ENCODE measurements around the gene KYAT1. TPM values are rescaled to one million over a fixed set of nuclear protein-coding genes. Genes with fewer than 3 reads are reported as not detected.

The KYAT1 gene
- total RNA-seq, 1 donor from 2014 or later: 12.1 TPM

DNA sequence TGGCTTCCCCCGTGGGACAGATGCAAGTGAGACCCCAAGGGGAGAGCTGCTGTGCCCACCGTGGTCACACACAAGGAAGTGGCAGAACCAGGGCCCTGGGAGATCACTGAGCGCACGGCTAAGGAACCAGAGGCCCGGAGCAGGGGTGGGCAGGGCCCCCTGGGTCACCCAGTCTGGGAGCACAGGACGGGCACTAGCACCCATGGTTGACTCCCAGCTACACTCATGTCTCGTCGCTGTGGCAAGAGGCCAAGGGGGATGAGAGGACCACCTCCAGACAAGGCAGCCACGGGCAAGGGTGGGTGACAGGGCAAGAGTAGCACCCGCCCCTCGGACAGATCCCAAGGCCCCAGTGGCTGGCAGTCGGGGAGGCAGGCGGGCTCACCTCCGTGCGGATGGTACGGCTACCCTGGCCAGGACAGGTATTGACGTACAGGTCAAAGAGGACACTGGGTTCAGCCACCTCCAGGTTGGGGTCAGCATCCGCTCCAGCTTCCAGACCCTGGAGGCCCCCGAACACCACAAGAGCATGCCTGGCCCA, 58.3 kb downstream of the KYAT1 start:
- H3K27me3 ChIP-seq (ENCODE audit: low read depth): no peaks in the 10 kb centered on the region
- H3K9me3 ChIP-seq (replicated peaks): no peaks in the 10 kb centered on the region
- no peak overlapping the region for H3K4me3 ChIP-seq
- no peak for DNase-seq
- H3K36me3 ChIP-seq: peaks cover 71% of the 10 kb centered on the region
- H3K4me1 ChIP-seq: peaks cover 26% of the 10 kb centered on the region
- intact Hi-C loops (cut with micrococcal nuclease): no loop called here
- TF ChIP-seq, protein P1, sequence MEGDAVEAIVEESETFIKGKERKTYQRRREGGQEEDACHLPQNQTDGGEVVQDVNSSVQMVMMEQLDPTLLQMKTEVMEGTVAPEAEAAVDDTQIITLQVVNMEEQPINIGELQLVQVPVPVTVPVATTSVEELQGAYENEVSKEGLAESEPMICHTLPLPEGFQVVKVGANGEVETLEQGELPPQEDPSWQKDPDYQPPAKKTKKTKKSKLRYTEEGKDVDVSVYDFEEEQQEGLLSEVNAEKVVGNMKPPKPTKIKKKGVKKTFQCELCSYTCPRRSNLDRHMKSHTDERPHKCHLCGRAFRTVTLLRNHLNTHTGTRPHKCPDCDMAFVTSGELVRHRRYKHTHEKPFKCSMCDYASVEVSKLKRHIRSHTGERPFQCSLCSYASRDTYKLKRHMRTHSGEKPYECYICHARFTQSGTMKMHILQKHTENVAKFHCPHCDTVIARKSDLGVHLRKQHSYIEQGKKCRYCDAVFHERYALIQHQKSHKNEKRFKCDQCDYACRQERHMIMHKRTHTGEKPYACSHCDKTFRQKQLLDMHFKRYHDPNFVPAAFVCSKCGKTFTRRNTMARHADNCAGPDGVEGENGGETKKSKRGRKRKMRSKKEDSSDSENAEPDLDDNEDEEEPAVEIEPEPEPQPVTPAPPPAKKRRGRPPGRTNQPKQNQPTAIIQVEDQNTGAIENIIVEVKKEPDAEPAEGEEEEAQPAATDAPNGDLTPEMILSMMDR (IDR thresholded peaks at IDR 0.05; ENCODE audit: borderline replicate concordance): no peak
- no peak overlapping the region for H3K27ac ChIP-seq (replicated peaks)

DNA sequence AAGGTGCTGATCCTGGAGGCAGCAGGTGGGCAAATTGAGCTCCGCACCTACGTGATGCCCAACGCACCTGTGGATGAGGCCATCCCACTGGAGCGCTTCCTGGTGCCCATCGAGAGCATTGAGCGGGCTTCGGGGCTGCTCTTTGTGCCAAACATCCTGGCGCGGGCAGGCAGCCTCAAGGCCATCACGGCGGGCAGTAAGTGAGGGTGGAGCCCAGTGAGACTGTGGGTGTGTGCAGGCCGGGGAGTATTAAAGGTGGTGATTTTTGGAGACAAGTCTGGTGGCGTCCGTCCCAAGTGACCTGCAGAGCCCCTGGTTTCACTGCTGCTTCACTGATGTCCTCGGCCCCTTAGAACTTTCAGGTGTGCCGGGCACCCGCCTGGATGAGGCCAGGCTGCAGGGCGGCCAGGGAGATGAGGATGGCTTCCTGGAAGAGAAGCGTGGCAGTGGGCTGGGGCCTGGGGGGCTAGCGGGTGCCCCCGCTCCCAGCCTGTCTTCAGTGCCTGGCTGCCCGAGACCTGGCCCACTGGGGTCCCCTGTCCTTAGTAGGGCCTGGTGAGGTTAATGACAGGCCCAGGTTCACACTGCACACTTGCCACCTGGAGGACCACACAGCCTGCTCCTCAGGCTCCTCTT, 59.2 kb downstream of the KYAT1 start:
- Histone ChIP-seq H3K4me3 (no peak overlapping the region), H3K4me1 (peaks cover 22% of the 10 kb centered on the region), H3K36me3 (peaks cover 66% of the 10 kb centered on the region), H3K9me3 (replicated peaks) (no peaks in the 10 kb centered on the region), H3K27ac (replicated peaks) (no peak overlapping the region), H3K27me3 (ENCODE audit: low read depth) (no peaks in the 10 kb centered on the region)
- intact Hi-C loops (cut with micrococcal nuclease): no loop called here
- DNase-seq: no peak
- TF ChIP-seq, protein P1 (IDR thresholded peaks at IDR 0.05; ENCODE audit: borderline replicate concordance): no peak

DNA sequence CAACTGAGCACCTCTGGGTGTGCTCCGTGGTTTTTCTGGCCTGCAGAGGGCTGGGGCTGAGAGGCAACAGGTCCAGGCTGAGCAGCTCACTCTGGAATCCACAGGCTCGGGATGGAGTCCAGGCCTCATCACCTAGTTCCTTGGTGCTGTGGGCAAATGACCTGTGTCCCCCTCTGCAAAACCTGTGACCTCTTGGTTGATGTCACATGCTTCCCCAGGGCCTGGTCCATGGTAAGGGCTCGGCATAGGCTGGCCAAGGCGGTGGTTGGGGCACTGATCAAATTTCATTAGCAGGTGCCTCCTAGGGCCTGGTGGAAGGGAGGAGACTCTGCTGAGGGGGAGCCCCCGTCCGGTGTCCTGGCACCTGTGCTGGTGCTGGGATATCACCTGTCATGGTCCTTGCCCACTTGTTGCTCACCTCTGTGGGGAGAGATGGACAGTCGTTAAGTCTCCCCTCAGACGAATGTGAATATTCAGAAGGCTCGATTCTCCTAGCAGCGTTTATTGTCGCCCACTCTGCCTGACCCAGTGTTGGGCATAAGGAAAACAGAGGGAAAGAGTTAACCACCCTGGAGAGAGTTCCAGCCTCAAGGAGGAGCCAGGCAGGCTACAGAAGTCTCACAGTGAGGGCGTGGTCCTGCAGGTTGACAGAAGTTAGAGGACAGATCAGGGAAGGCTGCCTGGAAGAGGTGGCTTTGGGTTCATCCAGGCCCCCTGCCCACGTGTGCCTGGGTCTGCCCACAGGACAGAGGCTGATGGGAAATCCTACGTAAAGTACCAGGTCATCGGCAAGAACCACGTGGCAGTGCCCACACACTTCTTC, 60.0 kb downstream of the KYAT1 start:
- Histone ChIP-seq H3K4me3 (no peak overlapping the region), H3K27me3 (ENCODE audit: low read depth) (no peaks in the 10 kb centered on the region), H3K27ac (replicated peaks) (no peak overlapping the region), H3K36me3 (peaks cover 59% of the 10 kb centered on the region), H3K9me3 (replicated peaks) (no peaks in the 10 kb centered on the region), H3K4me1 (peaks cover 22% of the 10 kb centered on the region)
- no peak for DNase-seq
- TF ChIP-seq, protein P1 (IDR thresholded peaks at IDR 0.05; ENCODE audit: borderline replicate concordance): no peak
- intact Hi-C loops (cut with micrococcal nuclease): no loop called here

DNA sequence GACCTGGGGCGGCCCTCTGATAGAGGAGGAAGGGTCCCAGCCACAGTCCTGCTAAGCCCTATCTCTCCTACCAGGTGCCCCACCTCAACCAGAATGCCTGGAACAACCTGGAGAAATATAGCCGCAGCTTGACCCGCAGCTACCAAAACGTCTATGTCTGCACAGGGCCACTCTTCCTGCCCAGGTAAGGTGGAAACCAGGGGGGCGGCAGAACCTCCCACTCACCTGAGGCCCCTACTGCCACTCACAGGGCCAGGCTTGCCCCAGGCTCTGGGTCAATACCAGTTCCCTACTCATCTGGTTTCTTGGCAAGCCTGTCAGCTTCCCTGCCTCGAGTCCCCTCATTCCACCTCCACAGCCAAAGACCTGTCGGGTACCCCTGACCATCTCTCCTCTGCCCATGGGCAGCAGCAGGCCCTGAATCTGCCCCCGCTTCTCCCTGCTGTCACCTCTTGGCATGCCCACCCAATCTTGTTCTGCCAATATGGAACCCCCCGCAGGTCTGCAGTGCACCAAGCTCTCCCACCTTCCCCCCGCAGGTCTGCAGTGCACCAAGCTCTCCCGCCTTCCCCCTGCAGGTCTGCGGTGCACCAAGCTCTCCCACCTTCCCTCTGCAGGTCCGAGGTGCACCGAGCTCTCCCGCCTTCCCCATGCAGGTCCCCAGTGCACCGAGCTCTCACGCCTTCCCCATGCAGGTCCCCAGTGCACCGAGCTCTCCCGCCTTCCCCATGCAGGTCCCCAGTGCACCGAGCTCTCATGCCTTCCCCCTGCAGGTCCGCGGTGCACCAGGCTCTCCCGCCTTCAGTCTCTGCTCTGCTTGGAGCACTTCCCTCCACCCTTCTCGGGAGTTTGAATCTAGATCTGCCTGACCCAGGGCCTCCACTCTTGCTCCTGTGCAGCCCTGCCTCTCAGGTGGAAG, 60.8 kb downstream of the KYAT1 start:
- intact Hi-C loops (cut with micrococcal nuclease): no loop called here
- Histone ChIP-seq H3K36me3 (peaks cover 50% of the 10 kb centered on the region), H3K4me3 (no peak overlapping the region), H3K27ac (replicated peaks) (peak overlapping the region; percentile 97), H3K9me3 (replicated peaks) (no peaks in the 10 kb centered on the region), H3K4me1 (peaks cover 22% of the 10 kb centered on the region), H3K27me3 (ENCODE audit: low read depth) (no peaks in the 10 kb centered on the region)
- no peak for DNase-seq
- TF ChIP-seq, protein P1 (IDR thresholded peaks at IDR 0.05; ENCODE audit: borderline replicate concordance): no peak

Measured in left ventricle myocardium inferior (tissue), 1 donor.